Measurements from ENCODE around the gene NRCAM.

GRCh38 chr7:108340856-108341411, 115.3 kb downstream of the NRCAM start:
- TF ChIP-seq USF2 (IDR thresholded peaks at IDR 0.05) = no peak
- no peak for TF ChIP-seq EP300 (IDR thresholded peaks at IDR 0.05)
- TF ChIP-seq CTCF (IDR thresholded peaks at IDR 0.05) = no peak
